ENCODE measurements around the gene CRACR2B. TPM values are rescaled to one million over a fixed set of nuclear protein-coding genes. Genes with fewer than 3 reads are reported as not detected.

The CRACR2B gene
- total RNA-seq, 1 donor from 2014 or later = 19.3 TPM

GRCh38 chr11:797296-798092 is 30.2 kb upstream of the CRACR2B start:
- no peak for TF ChIP-seq CTCF (conservative IDR thresholded peaks at IDR 0.05)
- no peaks in the 10 kb centered on the region for H3K9me3 Mint-ChIP-seq
- no peak for DNase-seq (ENCODE audit: extremely low spot score, unreplicated experiment)
- H3K27me3 Mint-ChIP-seq = no peaks in the 10 kb centered on the region
- peaks cover 8% of the 10 kb centered on the region for H3K4me1 Mint-ChIP-seq (ENCODE audit: unreplicated experiment)
- H3K4me3 Mint-ChIP-seq = peak overlapping the region; percentile 91
- no peaks in the 10 kb centered on the region for H3K36me3 Mint-ChIP-seq
- peak overlapping the region; percentile 84 for H3K27ac Mint-ChIP-seq

- Mint-ChIP-seq H3K4me3 (peak within 1 kb of the TSS; percentile 91), H3K27me3 (no peaks in the 10 kb centered on the region), H3K4me1 (ENCODE audit: unreplicated experiment) (peaks cover 8% of the 10 kb centered on the region), H3K36me3 (no peaks in the 10 kb centered on the region), H3K27ac (peak within 1 kb of the TSS; percentile 84), H3K9me3 (no peaks in the 10 kb centered on the region)
- DNase-seq (ENCODE audit: extremely low spot score, unreplicated experiment) = peak; percentile 93
- TF ChIP-seq CTCF (conservative IDR thresholded peaks at IDR 0.05) = peak; percentile 86
These were observed 29.5 kb upstream of the CRACR2B start, which contains the start of gene SLC25A22 for GRCh38 chr11:798093-798713. TSS of gene SLC25A22 (minus strand) at chr11:798281. CDS start at chr11:795006, 3,275 bp downstream.

GRCh38 chr11:799641-800316 is 27.9 kb upstream of the CRACR2B start:
- Mint-ChIP-seq H3K4me3 (peak overlapping the region; percentile 31), H3K27ac (no peak overlapping the region), H3K27me3 (no peaks in the 10 kb centered on the region), H3K4me1 (ENCODE audit: unreplicated experiment) (peaks cover 8% of the 10 kb centered on the region), H3K9me3 (no peaks in the 10 kb centered on the region), H3K36me3 (no peaks in the 10 kb centered on the region)
- DNase-seq (ENCODE audit: extremely low spot score, unreplicated experiment) = no peak
- no peak for TF ChIP-seq CTCF (conservative IDR thresholded peaks at IDR 0.05)

- DNase-seq (ENCODE audit: extremely low spot score, unreplicated experiment) = no peak
- Mint-ChIP-seq H3K36me3 (no peaks in the 10 kb centered on the region), H3K27ac (no peak overlapping the region), H3K4me1 (ENCODE audit: unreplicated experiment) (peaks cover 8% of the 10 kb centered on the region), H3K27me3 (no peaks in the 10 kb centered on the region), H3K4me3 (no peak overlapping the region), H3K9me3 (no peaks in the 10 kb centered on the region)
- TF ChIP-seq CTCF (conservative IDR thresholded peaks at IDR 0.05) = no peak
These were observed 27.2 kb upstream of the CRACR2B start for GRCh38 chr11:800473-800872.

- no peak for TF ChIP-seq CTCF (conservative IDR thresholded peaks at IDR 0.05)
- H3K9me3 Mint-ChIP-seq = no peaks in the 10 kb centered on the region
- H3K27ac Mint-ChIP-seq = no peak overlapping the region
- H3K27me3 Mint-ChIP-seq = no peaks in the 10 kb centered on the region
- H3K4me1 Mint-ChIP-seq (ENCODE audit: unreplicated experiment) = peaks cover 3% of the 10 kb centered on the region
- DNase-seq (ENCODE audit: extremely low spot score, unreplicated experiment) = no peak
- no peaks in the 10 kb centered on the region for H3K36me3 Mint-ChIP-seq
- H3K4me3 Mint-ChIP-seq = peak overlapping the region; percentile 20
These were observed 26.5 kb upstream of the CRACR2B start for GRCh38 chr11:801097-801780.

Measured in type B pancreatic cell (in vitro differentiated cells).